Stimulated activated naive CD4-positive, alpha-beta T cell treated with Interleukin-2 at 50 U/mL for 16 hours (primary cell): ENCODE measurements around the gene GRB10.
A peak's percentile ranks its signal among the peaks of the same experiment; 100 is the strongest.

Experiments
- DNase-seq: peaks from one replicate; lab custom pipeline; 2025; lab: John Stamatoyannopoulos, UW

GRB10 gene

DNA sequence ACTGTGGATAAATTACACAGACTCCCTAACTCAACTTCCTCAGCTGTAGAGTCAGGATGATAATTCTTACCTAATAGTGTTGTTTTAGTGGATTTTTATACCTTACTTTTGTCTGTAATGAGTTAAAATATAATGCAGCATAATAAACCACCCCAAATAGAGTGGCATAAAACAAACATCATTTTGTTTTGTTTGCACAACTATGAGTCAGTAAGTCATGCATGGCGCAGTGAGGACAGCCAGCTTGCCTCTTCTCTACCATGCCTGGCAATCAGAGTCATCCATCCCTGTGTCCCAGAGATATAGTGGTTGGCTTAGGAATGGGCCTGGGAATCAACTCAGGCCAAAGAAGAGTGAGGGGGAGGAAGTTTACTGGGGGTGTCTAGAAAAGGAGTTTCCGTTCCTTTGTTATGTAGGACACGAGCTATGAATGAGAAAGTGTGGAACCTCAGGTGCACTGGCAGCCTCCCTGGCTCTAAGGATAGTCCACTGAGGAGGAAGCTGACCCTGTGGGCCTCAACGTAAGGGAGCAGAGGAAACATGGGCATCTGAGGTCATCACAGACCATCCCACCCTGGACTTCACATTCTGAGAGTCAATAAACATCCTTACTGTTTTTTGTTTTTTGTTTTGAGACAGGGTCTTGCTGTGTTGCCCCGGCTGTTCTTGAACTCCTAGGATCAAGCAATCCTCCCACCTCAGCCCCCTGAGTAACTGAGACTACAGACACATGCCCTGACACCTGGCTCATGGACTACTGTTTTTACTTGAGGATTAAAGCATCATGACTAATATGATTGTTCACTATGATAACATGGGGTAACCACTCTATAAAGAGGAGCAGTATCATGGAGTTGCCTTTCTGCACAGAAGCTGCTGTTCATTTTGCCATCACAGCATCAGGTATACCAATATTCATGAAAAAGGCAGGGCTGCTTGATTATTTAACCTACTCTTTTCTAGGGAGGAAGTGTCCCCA, 21.0 kb upstream of the GRB10 start:
- DNase-seq: no peak

DNA sequence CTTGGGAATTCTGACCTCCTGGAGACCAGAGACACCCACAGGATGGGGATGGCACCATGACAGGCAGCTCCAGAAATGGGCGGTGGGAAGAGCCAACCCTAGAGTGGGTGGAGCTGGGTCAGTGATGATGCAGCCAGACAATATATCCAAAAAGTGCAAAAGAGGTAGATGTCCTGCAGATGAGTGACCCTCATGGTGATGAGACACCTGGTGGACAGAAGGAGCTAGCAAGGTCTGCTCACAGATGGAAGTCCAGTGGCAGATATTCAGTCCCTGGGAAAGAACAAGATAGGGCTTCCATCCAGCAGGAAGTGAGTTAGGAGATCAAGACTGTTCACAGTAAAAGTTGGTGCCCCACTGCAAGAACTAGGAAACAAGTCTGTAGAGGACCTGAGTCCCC, 19.2 kb upstream of the GRB10 start:
- DNase-seq: no peak

DNA sequence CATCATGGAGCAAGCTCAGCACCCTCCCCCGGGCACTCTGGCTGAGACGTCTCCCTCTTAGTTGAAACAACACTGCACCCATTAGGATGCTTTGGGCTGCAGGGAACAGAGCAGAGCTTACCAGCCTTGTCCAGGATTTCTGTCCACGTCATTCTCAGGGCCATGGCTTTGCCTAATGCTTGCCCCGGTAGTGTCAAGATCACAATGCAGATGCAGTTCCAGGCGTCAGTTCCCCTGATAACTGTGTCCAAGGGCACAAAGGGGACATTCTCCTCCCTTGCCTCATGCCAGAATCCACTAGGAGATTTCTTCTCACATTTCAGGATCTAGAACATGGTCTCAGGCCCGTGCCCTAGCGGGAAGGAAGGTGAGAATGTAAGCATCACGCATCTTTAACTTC, 17.2 kb upstream of the GRB10 start:
- DNase-seq: no peak

DNA sequence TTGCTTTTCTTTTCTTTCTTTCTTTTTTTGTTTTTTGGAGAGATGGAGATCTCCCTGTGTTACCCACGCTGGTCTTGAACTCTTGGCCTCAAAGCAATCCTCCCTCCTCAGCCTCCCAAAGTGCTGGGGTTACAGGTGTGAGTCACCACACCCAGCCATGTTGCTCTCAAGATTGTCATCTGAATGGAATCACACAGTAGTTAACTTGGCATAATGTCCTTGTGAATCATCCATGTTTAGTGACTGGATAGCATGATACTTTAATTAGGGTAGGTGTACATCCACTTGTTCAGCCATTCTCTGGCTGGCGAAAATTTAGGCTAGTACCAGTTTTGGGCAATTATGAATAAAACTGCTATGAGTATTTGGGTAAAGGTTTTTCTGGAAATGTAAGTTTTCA, 15.4 kb upstream of the GRB10 start:
- no peak for DNase-seq

GRCh38 chr7:50795831-50796230, 13.1 kb upstream of the GRB10 start:
- no peak for DNase-seq

GRCh38 chr7:50795253-50795652, 12.6 kb upstream of the GRB10 start:
- no peak for DNase-seq

- DNase-seq: no peak
Observed at GRCh38 chr7:50793947-50794570, 11.4 kb upstream of the GRB10 start.

DNA sequence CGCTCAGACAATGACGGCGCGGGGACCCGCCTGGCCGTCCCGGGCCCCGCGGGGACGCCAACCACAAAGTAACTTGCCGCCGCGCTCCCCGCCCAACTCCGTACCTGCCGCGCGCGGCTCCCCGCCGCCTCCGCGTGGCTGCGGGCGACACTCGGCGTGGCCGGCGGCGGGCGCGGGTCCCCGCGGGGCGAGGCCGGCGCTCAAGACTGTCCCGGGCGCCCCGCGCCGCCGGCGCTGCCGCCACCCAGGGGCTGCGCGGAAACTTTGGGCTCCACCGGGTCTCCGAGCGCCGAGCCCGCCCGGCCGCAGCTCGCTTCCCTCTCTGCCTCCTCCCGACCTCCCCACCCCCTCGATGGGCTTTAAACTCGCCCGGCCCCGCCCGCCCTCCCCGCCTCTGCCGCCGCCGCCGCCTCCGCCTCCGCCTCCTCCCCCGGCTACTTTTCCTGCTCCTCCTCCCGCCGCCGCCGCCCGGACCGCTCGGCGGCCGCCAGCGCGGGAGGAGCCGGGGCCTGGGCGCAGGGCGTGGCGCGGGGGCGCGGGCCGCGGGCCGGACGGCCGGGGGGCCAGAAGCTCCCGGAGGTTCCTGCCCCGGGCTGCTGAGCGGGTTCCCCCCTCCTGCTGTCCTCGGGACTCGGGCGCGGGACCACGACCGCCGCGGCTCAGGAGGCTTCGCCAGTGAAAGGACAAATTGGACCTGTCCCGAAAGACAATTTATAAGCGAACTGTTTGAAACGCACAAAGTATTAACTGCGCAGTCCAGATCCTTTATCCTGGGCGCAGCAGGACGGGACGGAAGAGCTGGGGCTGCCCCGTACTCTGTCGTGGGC, 10.6 kb upstream of the GRB10 start:
- peak; percentile 7 for DNase-seq

DNA sequence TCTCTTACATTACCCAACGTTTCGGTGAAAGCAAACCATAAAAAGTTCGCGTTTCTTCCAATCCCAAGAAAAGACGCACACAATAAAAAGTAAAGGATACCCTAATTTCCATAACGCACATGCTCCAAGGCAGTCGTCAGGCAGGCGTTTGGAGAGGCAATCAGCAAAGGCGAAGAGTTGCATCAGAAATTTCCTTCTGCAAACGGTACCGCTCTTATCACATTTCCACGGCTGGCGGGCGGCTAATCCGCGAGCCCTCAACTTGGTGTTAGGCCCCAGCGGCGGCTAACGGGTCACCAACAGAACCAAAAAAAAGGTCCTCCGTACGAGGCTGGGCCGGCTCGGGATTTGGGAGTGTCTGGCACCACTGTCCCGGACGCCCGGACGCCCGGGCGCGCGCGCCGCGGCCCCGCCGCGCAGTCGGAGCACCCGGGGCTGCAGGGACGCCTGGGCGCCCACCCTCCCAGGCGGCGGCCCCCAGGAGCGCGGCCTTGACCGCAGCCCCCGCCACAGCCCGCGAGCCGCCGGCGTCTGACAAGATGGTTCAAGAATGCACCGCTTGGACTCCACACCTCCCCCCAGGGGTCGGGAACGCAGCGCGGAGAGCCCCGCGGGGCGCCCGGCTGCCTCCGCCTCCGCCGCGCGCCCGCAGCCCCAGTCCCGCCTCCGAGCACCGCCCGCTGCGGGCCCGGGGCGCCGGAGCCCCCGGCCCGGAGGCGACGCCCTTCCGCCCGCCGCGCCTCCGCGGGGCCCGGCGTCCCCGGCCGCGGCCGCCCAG, 9.8 kb upstream of the GRB10 start:
- DNase-seq: no peak

GRCh38 chr7:50791938-50792341, 9.2 kb upstream of the GRB10 start:
- no peak for DNase-seq

DNA sequence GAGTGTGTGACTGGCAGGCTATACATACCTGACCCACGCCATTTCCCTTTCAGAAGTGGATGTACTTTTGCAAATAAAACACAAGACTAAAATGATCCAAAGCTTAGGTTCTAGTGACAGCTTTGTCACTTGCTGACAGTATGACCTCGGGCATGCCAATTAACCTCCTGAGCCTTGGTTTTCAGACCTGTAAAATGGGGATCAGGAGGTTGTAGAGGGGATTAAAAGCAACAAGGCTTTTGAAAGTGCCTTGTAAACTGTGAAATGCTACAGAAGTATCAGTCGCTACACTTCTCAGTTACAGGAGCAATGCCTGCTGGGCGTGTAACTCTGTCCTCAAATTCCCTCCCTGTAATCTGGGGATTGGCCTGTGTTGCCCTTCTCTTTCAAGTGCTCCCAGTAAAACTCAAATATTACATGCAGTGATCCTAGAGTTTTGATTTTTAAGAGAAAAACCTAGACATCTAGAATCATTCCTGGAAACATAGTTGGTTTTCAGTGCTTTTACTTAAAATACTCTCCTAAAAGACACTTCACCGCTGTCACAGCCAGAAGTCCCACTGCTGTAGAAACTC, 8.8 kb upstream of the GRB10 start:
- no peak for DNase-seq

GRCh38 chr7:50790381-50790780, 7.7 kb upstream of the GRB10 start:
- no peak for DNase-seq

GRCh38 chr7:50788382-50788781, 5.7 kb upstream of the GRB10 start:
- DNase-seq: no peak

GRCh38 chr7:50787825-50788224, 5.1 kb upstream of the GRB10 start:
- DNase-seq: no peak

GRCh38 chr7:50785346-50785745, 2.6 kb upstream of the GRB10 start:
- DNase-seq: no peak

- DNase-seq: no peak
Observed at GRCh38 chr7:50783801-50784507, 1.3 kb upstream of the GRB10 start.

DNA sequence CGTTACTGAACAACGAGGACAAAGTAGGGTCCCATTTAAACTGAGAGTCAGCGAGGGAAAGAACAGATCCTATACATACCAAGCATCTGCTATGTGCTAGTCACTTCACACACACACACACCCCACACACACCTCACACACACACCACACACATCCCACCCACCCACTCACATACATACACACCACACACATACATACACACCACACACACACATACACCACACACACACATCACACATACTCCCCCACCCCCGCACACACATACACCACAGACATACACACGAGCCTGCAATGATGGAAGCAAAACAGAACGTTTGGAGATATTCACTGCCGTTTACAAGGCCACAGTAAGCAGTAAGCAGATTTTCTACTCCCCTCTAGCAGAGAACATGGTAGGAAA, 607 bp upstream of the GRB10 start:
- DNase-seq: no peak

GRCh38 chr7:50781381-50782293, 1.1 kb downstream of the GRB10 start:
- DNase-seq: no peak

DNA sequence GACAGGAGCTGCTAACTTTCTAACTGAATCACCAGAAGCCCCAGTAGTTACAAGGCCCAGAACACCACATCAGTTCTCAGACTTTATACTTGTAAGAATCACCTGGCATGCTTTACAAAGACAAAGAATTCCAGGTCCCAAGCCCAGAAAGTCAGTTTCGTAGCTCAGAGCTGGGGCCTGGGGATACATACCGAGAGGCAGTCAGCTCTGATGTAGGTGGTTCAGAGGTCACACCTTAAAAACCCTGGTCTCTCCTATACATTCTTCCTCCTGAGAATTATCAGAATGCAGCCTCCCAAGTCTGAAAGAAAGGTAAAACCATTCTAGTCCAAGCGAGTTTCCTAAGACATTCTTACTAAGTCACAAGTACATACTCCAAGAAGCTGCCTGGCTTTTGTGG, 2.3 kb downstream of the GRB10 start:
- no peak for DNase-seq

GRCh38 chr7:50779427-50779826, 3.3 kb downstream of the GRB10 start:
- no peak for DNase-seq
